HepG2 (cell line): ENCODE data around the gene PXT1. TPM values are rescaled to one million over a fixed set of nuclear protein-coding genes. Genes with fewer than 3 reads are reported as not detected.

ENCODE experiments used
- ATF5 ChIP-seq: sonication (generic); formaldehyde crosslinking; IDR thresholded peaks from 2 replicates; pipeline ENCODE4 v1.4.0; 2020; ENCODE audit warnings: mild to moderate bottlenecking, low read depth, missing genetic modification reagents
- ERF ChIP-seq: IDR thresholded peaks from 2 replicates; pipeline ENCODE4 v1.6.1; 2018; ENCODE audit warnings: missing biosample characterization, missing genetic modification reagents
- FOXK2 ChIP-seq: fragments of 450-650 bp; IDR thresholded peaks from 2 replicates; pipeline ENCODE4 v1.6.1; 2016
- GMEB1 ChIP-seq: sonication (generic); formaldehyde crosslinking; IDR thresholded peaks from 2 replicates; pipeline ENCODE4 v1.5.1; 2020; ENCODE audit warnings: missing genetic modification reagents, mild to moderate bottlenecking, borderline replicate concordance
- HOXA7 ChIP-seq: sonication (generic); formaldehyde crosslinking; IDR thresholded peaks from 2 replicates; pipeline ENCODE4 v1.8.1; 2022; ENCODE audit warnings: mild to moderate bottlenecking, missing genetic modification reagents, moderate library complexity
- LCORL ChIP-seq, 2 experiments: fragments of 450-650 bp in 1 of 2; sonication (generic) in 1 of 2; formaldehyde crosslinking in 1 of 2; IDR thresholded peaks; 2 replicates each; pipeline versions ENCODE4 v1.5.0 to v1.6.1; 2017 to 2020; ENCODE audit warnings: antibody characterized with exemption in 1 of 2, missing genetic modification reagents in 1 of 2
- NR2C2 ChIP-seq: sonication (generic); formaldehyde crosslinking; IDR thresholded peaks from 2 replicates; pipeline ENCODE4 v1.4.0; 2020; ENCODE audit warnings: missing genetic modification reagents, mild to moderate bottlenecking, moderate library complexity, borderline replicate concordance
- RERE ChIP-seq: IDR thresholded peaks from 2 replicates; pipeline ENCODE4 v1.6.1; 2016; ENCODE audit warnings: low read depth, missing genetic modification reagents, missing compliant biosample characterization
- SKI ChIP-seq: fragments of 450-650 bp; IDR thresholded peaks from one replicate; pipeline ENCODE4 v1.6.1; 2018; ENCODE audit warnings: mild to moderate bottlenecking; ENCODE audit not compliant: partially characterized antibody
- ZMYM2 ChIP-seq: sonication (generic); formaldehyde crosslinking; IDR thresholded peaks from 2 replicates; pipeline ENCODE4 v1.8.0; 2022; ENCODE audit warnings: mild to moderate bottlenecking, missing genetic modification reagents
- ZNF547 ChIP-seq: sonication (generic); formaldehyde crosslinking; IDR thresholded peaks from 2 replicates; pipeline ENCODE4 v1.5.1; 2020; ENCODE audit warnings: mild to moderate bottlenecking, missing genetic modification reagents
- ZNF574 ChIP-seq: sonication (generic); formaldehyde crosslinking; IDR thresholded peaks from 2 replicates; pipeline ENCODE4 v1.4.0; 2020; ENCODE audit warnings: missing genetic modification reagents
- ZNF597 ChIP-seq: sonication (generic); formaldehyde crosslinking; IDR thresholded peaks from 2 replicates; pipeline ENCODE4 v1.5.0; 2020; ENCODE audit warnings: missing genetic modification reagents
- ZNF773 ChIP-seq: sonication (generic); formaldehyde crosslinking; IDR thresholded peaks from 2 replicates; pipeline ENCODE4 v1.4.0; 2020; ENCODE audit warnings: missing genetic modification reagents, borderline replicate concordance
- ZNF800 ChIP-seq: sonication (generic); formaldehyde crosslinking; IDR thresholded peaks from 2 replicates; pipeline ENCODE4 v1.4.0; 2020; ENCODE audit warnings: missing genetic modification reagents
- polyA plus RNA-seq, 8 experiments: library from polyadenylated mRNA; depleted of rRNA in 3 of 8; stranded (reverse) in 7 of 8; unstranded in 1 of 8; fragments of >200 nt; fragmentation: Illumina TruSeq in 4 of 8; extraction: Trizol in 4 of 8; gene quantifications; 2 replicates each; pipeline versions ENCODE4 v1.2.1 to v1.2.3, GENCODE V29; 2011 to 2016; ENCODE audit warnings: low read depth in 4 of 8, missing spikeins in 1 of 8, mixed read lengths in 1 of 8; ENCODE audit not compliant: insufficient read depth in 1 of 8
- total RNA-seq, 5 experiments: library from RNA; depleted of rRNA; stranded (reverse); fragments of >200 nt; fragmentation: Illumina TruSeq; extraction: Trizol; gene quantifications; 2 replicates each; pipeline ENCODE4 v1.2.3, GENCODE V29; 2016; ENCODE audit warnings: low read depth in 1 of 5

PXT1 gene
- total and polyA plus RNA-seq, 2 of the 13 experiments (the other 11 are each of a cell fraction or from before 2014, with no cell fraction given): 0.04 TPM; not detected in 1

GRCh38 chr6:36441307-36441894 lies 1.3 kb downstream of the PXT1 start (continued):
- no peak for TF ChIP-seq GMEB1 (CRISPR knock-in tag)
- TF ChIP-seq SKI: no peak
- TF ChIP-seq HOXA7 (CRISPR knock-in tag): no peak
- no peak for TF ChIP-seq NR2C2 (CRISPR knock-in tag)
- peak; percentile 55 for TF ChIP-seq ERF (CRISPR knock-in tag)
- TF ChIP-seq ZMYM2 (CRISPR knock-in tag): no peak
- TF ChIP-seq ZNF547 (CRISPR knock-in tag): no peak; the same call in 1 of the 2 replicates
- TF ChIP-seq ZNF800 (CRISPR knock-in tag): no peak
- TF ChIP-seq LCORL (IDR thresholded peaks at IDR 0.05): no peak
- TF ChIP-seq LCORL (CRISPR knock-in tag; IDR thresholded peaks at IDR 0.05): peak; percentile 53; the same call in 1 of the 2 replicates
- TF ChIP-seq ZNF574 (CRISPR knock-in tag): peak; percentile 71
- no peak; the same call in 1 of the 2 replicates for TF ChIP-seq ATF5
- TF ChIP-seq RERE: no peak
- no peak for TF ChIP-seq ZNF597 (CRISPR knock-in tag)
- TF ChIP-seq ZNF773 (CRISPR knock-in tag): no peak
- TF ChIP-seq FOXK2: no peak
